GM15510 (cell line): ENCODE data around the gene LIMS2.

ENCODE experiments used
- POLR2A ChIP-seq: IDR thresholded peaks from 3 replicates; pipeline ENCODE4 v1.6.1; 2011; ENCODE audit warnings: borderline replicate concordance; ENCODE audit not compliant: insufficient read length; ENCODE audit errors: extremely low read depth

The LIMS2 gene

GRCh38 chr2:127650785-127651380, 24.4 kb downstream of the LIMS2 start:
- no peak for TF ChIP-seq POLR2A

GRCh38 chr2:127650041-127650784, 25.1 kb downstream of the LIMS2 start:
- no peak for TF ChIP-seq POLR2A

GRCh38 chr2:127649684-127650040, 25.7 kb downstream of the LIMS2 start:
- no peak for TF ChIP-seq POLR2A

- TF ChIP-seq POLR2A: no peak
Observed at GRCh38 chr2:127649100-127649611, 26.2 kb downstream of the LIMS2 start.

GRCh38 chr2:127648321-127648720, 27.0 kb downstream of the LIMS2 start:
- TF ChIP-seq POLR2A: no peak

GRCh38 chr2:127647242-127648190, 27.8 kb downstream of the LIMS2 start:
- no peak for TF ChIP-seq POLR2A

GRCh38 chr2:127646487-127647241, 28.7 kb downstream of the LIMS2 start:
- no peak for TF ChIP-seq POLR2A

- TF ChIP-seq POLR2A: no peak
Observed at GRCh38 chr2:127645395-127646291, 29.7 kb downstream of the LIMS2 start, which contains the start of gene GPR17. GPR17 (plus strand) TSS chr2:127646153; CDS start chr2:127650736, 4,583 bp downstream.

GRCh38 chr2:127645026-127645394, 30.3 kb downstream of the LIMS2 start:
- no peak for TF ChIP-seq POLR2A

- TF ChIP-seq POLR2A: no peak
Observed at GRCh38 chr2:127644066-127645025, 31.0 kb downstream of the LIMS2 start.

- no peak for TF ChIP-seq POLR2A
Observed at GRCh38 chr2:127643439-127644065, 31.8 kb downstream of the LIMS2 start.
